Fibroblast of gingiva (primary cell): Measurements from ENCODE around the gene TMEM17.

Experiments
- DNase-seq: peaks from one replicate; pipeline ENCODE4 v3.0.0-alpha.2; 2011; ENCODE audit warnings: low read depth

TMEM17 gene

GRCh38 chr2:62455957-62456692, 49.9 kb downstream of the TMEM17 start:
- peak; percentile 40 for DNase-seq

- DNase-seq, result no peak
Measured at GRCh38 chr2:62453955-62454354, 52.0 kb downstream of the TMEM17 start.

- no peak for DNase-seq
Measured at GRCh38 chr2:62452701-62453454, 53.1 kb downstream of the TMEM17 start.

- DNase-seq, result no peak
Measured at GRCh38 chr2:62450716-62451191, 55.2 kb downstream of the TMEM17 start.
